Measurements from ENCODE around the gene RPP25L. TPM values are rescaled to one million over a fixed set of nuclear protein-coding genes. Genes with fewer than 3 reads are reported as not detected.

The RPP25L gene
- total RNA-seq, 1 experiment from 2014 or later, result 25.0 TPM

DNA sequence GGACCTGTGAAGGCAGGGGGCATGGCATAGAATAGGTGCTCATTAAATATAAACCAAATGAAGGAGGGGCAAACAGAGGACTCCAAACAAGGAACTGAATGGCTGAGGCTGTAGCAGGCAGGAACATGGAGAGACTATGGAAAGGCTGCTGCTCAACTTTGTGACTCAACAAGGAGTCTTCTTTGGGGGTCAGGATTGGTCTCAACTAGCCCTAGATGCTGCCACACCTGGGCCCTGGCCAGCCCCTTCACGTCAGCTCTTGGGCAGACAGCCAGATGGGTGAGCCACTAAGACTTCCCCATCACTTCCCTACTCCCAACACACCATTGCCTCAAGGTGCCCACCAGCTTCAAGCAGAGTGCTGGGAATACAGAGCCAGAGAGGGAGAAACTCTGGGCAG is 11.0 kb downstream of the RPP25L start:
- H3K9ac ChIP-seq (ENCODE audit: low read length), result no peak overlapping the region
- ChIA-PET POLR2A (ENCODE audit: unreplicated experiment) (no interaction called here), CTCF (interaction anchor here (0.7 kb wide), 1 partner anchor 110 kb away, joined by 3 read pairs; no protein-coding TSS in a partner anchor)
- no peaks in the 10 kb centered on the region for H3K4me1 ChIP-seq (ENCODE audit: insufficient read depth, low read length)
- no peaks in the 10 kb centered on the region for H3K9me2 ChIP-seq (replicated peaks; ENCODE audit: low read length)
- no TSS peak for BruUV-seq (replicated peaks)
- no peaks in the 10 kb centered on the region for H3K79me2 ChIP-seq (ENCODE audit: low read length)
- H3K27ac ChIP-seq (ENCODE audit: low read length), result no peak overlapping the region
- intact Hi-C loops (cut with micrococcal nuclease), result no loop called here
- no peak overlapping the region for H3K4me3 ChIP-seq (ENCODE audit: low read length)
- no peaks in the 10 kb centered on the region for H3K27me3 ChIP-seq (ENCODE audit: low read length)
- TF ChIP-seq EZH2 (IDR thresholded peaks at IDR 0.05; ENCODE audit: low read length, unreplicated experiment) (no peak), EZH2phosphoT487 (IDR thresholded peaks at IDR 0.05; ENCODE audit: borderline replicate concordance, low read length) (no peak)
- H3K36me3 ChIP-seq (ENCODE audit: low read depth, low read length), result no peaks in the 10 kb centered on the region
- H3K4me2 ChIP-seq (ENCODE audit: low read length), result no peak overlapping the region
- no peak for ATAC-seq
- no peaks in the 10 kb centered on the region for H3F3A ChIP-seq (ENCODE audit: low read length, unreplicated experiment)
- no peaks in the 10 kb centered on the region for H4K20me1 ChIP-seq (ENCODE audit: low read length)
- H2AFZ ChIP-seq (ENCODE audit: low read length), result no peak overlapping the region
- peak; percentile 25 for DNase-seq
- H3K9me3 ChIP-seq (ENCODE audit: low read length), result no peaks in the 10 kb centered on the region

DNA sequence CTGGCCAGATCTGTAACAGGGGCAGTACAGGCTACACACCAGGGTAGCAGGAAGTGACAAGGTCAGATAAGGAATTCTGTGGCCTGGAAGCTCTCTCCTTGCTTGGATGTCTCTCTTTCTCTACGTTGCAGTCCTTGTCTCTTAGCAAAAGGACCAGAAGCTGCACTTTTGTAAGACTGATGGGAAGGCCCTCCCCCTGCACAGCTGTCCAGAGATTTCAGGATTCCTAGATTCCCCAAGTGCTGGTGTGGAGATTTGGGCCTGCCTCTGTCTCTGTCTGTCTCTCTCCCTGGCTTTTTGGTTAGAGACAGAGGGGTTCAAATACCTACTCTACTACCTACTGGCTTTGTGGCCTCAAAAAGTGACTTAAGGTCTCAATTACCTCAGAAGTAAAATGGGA is 12.4 kb downstream of the RPP25L start:
- Histone ChIP-seq H3K79me2 (ENCODE audit: low read length) (no peaks in the 10 kb centered on the region), H3F3A (ENCODE audit: low read length, unreplicated experiment) (no peaks in the 10 kb centered on the region), H3K4me3 (ENCODE audit: low read length) (no peak overlapping the region), H3K4me1 (ENCODE audit: insufficient read depth, low read length) (no peaks in the 10 kb centered on the region), H3K9me2 (replicated peaks; ENCODE audit: low read length) (no peaks in the 10 kb centered on the region), H3K9ac (ENCODE audit: low read length) (no peak overlapping the region), H4K20me1 (ENCODE audit: low read length) (no peaks in the 10 kb centered on the region), H3K4me2 (ENCODE audit: low read length) (no peak overlapping the region), H3K27ac (ENCODE audit: low read length) (no peak overlapping the region), H3K36me3 (ENCODE audit: low read depth, low read length) (no peaks in the 10 kb centered on the region), H3K27me3 (ENCODE audit: low read length) (no peaks in the 10 kb centered on the region), H2AFZ (ENCODE audit: low read length) (no peak overlapping the region), H3K9me3 (ENCODE audit: low read length) (no peaks in the 10 kb centered on the region)
- ChIA-PET POLR2A (ENCODE audit: unreplicated experiment) (no interaction called here), CTCF (no interaction called here)
- ATAC-seq, result no peak
- no peak for TF ChIP-seq EZH2 (IDR thresholded peaks at IDR 0.05; ENCODE audit: low read length, unreplicated experiment)
- TF ChIP-seq, protein P1, sequence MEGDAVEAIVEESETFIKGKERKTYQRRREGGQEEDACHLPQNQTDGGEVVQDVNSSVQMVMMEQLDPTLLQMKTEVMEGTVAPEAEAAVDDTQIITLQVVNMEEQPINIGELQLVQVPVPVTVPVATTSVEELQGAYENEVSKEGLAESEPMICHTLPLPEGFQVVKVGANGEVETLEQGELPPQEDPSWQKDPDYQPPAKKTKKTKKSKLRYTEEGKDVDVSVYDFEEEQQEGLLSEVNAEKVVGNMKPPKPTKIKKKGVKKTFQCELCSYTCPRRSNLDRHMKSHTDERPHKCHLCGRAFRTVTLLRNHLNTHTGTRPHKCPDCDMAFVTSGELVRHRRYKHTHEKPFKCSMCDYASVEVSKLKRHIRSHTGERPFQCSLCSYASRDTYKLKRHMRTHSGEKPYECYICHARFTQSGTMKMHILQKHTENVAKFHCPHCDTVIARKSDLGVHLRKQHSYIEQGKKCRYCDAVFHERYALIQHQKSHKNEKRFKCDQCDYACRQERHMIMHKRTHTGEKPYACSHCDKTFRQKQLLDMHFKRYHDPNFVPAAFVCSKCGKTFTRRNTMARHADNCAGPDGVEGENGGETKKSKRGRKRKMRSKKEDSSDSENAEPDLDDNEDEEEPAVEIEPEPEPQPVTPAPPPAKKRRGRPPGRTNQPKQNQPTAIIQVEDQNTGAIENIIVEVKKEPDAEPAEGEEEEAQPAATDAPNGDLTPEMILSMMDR (conservative IDR thresholded peaks at IDR 0.05; ENCODE audit: low read depth, low read length), result no peak
- TF ChIP-seq EZH2phosphoT487 (IDR thresholded peaks at IDR 0.05; ENCODE audit: borderline replicate concordance, low read length), result no peak
- intact Hi-C loops (cut with micrococcal nuclease), result no loop called here
- no TSS peak for BruUV-seq (replicated peaks)
- no peak for DNase-seq

DNA sequence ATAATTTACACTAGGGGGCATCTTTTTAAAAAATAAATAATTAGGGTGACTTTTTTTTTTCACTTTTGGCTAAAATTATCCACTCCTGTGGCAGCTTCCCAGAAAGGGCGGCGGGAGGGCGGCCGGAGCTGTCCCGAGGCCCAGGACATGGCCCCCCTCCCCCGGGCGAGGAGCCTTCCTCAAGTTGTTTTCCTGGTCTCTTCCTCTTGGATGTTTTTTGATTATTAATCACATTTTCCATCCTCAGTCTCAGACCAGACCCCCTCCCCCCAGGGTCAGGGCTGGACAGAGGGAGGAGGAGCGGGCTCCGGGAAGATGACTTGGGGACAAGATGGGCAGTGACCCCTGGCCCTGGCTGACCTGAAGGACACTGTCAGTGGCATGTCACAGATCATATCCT is 17.7 kb downstream of the RPP25L start:
- Histone ChIP-seq H3K4me1 (ENCODE audit: insufficient read depth, low read length) (no peaks in the 10 kb centered on the region), H3K4me3 (ENCODE audit: low read length) (no peak overlapping the region), H3K79me2 (ENCODE audit: low read length) (no peaks in the 10 kb centered on the region), H3K36me3 (ENCODE audit: low read depth, low read length) (no peaks in the 10 kb centered on the region), H2AFZ (ENCODE audit: low read length) (no peak overlapping the region), H3K4me2 (ENCODE audit: low read length) (no peak overlapping the region), H3K27me3 (ENCODE audit: low read length) (peaks cover 23% of the 10 kb centered on the region), H3K9me2 (replicated peaks; ENCODE audit: low read length) (no peaks in the 10 kb centered on the region), H3K9ac (ENCODE audit: low read length) (no peak overlapping the region), H3K27ac (ENCODE audit: low read length) (no peak overlapping the region), H3K9me3 (ENCODE audit: low read length) (no peaks in the 10 kb centered on the region), H3F3A (ENCODE audit: low read length, unreplicated experiment) (no peaks in the 10 kb centered on the region), H4K20me1 (ENCODE audit: low read length) (no peaks in the 10 kb centered on the region)
- ChIA-PET CTCF (interaction anchor here (0.6 kb wide), 1 partner anchor 39 kb away, joined by 3 read pairs; no protein-coding TSS in a partner anchor), POLR2A (ENCODE audit: unreplicated experiment) (no interaction called here)
- TF ChIP-seq, protein P1 (conservative IDR thresholded peaks at IDR 0.05; ENCODE audit: low read depth, low read length), result no peak
- TF ChIP-seq EZH2 (IDR thresholded peaks at IDR 0.05; ENCODE audit: low read length, unreplicated experiment), result no peak
- no peak for TF ChIP-seq EZH2phosphoT487 (IDR thresholded peaks at IDR 0.05; ENCODE audit: borderline replicate concordance, low read length)
- ATAC-seq (no peak), DNase-seq (no peak)
- intact Hi-C loops (cut with micrococcal nuclease), result loop anchor here (5.0 kb wide), 2 partner anchors 92 to 157 kb away; no protein-coding TSS in a partner anchor
- BruUV-seq (replicated peaks), result no TSS peak
